ENCODE data around the gene TSSC4.

DNA sequence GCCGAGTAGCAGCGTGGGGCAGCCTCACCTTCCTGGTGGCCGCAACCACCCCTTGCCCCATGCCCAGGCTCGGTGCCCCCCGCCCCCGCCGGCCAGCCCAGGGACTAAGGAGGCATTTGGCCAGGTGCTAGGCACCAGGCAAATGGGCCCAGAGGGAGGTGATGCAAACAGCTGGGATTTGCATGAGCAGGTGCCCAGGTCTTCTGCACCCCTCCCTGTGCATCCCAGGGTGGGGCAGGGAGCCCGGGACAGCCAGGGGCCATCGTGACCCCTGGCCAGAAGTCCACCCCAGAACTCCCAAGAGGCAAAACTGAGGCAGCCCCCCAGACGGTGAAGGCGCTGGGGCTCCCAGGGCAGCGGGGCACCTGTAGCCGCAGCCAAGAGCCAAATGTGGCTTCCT, 25.7 kb downstream of the TSSC4 start:
- TF ChIP-seq POLR2A (IDR thresholded peaks at IDR 0.05) (no peak), EP300 (IDR thresholded peaks at IDR 0.05) (no peak), POLR2AphosphoS5 (IDR thresholded peaks at IDR 0.05) (no peak)
- TF ChIP-seq, protein P1, sequence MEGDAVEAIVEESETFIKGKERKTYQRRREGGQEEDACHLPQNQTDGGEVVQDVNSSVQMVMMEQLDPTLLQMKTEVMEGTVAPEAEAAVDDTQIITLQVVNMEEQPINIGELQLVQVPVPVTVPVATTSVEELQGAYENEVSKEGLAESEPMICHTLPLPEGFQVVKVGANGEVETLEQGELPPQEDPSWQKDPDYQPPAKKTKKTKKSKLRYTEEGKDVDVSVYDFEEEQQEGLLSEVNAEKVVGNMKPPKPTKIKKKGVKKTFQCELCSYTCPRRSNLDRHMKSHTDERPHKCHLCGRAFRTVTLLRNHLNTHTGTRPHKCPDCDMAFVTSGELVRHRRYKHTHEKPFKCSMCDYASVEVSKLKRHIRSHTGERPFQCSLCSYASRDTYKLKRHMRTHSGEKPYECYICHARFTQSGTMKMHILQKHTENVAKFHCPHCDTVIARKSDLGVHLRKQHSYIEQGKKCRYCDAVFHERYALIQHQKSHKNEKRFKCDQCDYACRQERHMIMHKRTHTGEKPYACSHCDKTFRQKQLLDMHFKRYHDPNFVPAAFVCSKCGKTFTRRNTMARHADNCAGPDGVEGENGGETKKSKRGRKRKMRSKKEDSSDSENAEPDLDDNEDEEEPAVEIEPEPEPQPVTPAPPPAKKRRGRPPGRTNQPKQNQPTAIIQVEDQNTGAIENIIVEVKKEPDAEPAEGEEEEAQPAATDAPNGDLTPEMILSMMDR (IDR thresholded peaks at IDR 0.05): no peak
